ENCODE data around the gene RAB28.
A peak's percentile ranks its signal among the peaks of the same experiment; 100 is the strongest.

RAB28 gene

DNA sequence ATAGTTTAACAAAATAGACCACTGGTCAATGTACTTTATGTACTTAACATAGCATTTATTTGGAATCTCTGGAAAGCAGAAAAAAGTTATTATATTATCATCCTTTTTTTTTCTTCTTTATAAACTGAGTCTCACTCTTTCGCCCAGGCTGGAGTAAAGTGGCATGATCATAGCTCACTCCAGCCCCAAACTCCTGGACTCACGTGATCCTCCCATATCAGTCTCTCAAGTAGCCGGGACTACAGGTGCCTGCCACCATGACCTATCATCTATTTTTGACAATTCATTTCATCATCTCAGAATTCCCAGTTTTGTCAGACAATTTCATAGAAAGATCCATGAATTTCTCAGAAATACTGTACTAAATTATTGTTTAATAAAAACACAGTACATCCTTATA lies 12.7 kb downstream of the RAB28 start:
- Histone ChIP-seq H3K27me3 (ENCODE audit: insufficient read depth, low read length) (no peaks in the 10 kb centered on the region), H3K4me3 (ENCODE audit: low read length) (no peak overlapping the region), H3K36me3 (ENCODE audit: insufficient read depth, low read depth, low read length) (peaks cover 13% of the 10 kb centered on the region), H3K9ac (ENCODE audit: low read depth, low read length) (no peak overlapping the region), H3K27ac (ENCODE audit: low read length) (no peak overlapping the region), H3K4me1 (ENCODE audit: insufficient read depth, low read length) (no peaks in the 10 kb centered on the region), H3K9me3 (ENCODE audit: insufficient read depth, low read depth, low read length) (no peaks in the 10 kb centered on the region)

GRCh38 chr4:13470379-13470778 lies 13.8 kb downstream of the RAB28 start:
- no peaks in the 10 kb centered on the region for H3K4me1 ChIP-seq (ENCODE audit: insufficient read depth, low read length)
- no peak overlapping the region for H3K4me3 ChIP-seq (ENCODE audit: low read length)
- H3K27ac ChIP-seq (ENCODE audit: low read length) = no peak overlapping the region
- peaks cover 8% of the 10 kb centered on the region for H3K36me3 ChIP-seq (ENCODE audit: insufficient read depth, low read depth, low read length)
- H3K9me3 ChIP-seq (ENCODE audit: insufficient read depth, low read depth, low read length) = no peaks in the 10 kb centered on the region
- H3K27me3 ChIP-seq (ENCODE audit: insufficient read depth, low read length) = no peaks in the 10 kb centered on the region
- no peak overlapping the region for H3K9ac ChIP-seq (ENCODE audit: low read depth, low read length)

DNA sequence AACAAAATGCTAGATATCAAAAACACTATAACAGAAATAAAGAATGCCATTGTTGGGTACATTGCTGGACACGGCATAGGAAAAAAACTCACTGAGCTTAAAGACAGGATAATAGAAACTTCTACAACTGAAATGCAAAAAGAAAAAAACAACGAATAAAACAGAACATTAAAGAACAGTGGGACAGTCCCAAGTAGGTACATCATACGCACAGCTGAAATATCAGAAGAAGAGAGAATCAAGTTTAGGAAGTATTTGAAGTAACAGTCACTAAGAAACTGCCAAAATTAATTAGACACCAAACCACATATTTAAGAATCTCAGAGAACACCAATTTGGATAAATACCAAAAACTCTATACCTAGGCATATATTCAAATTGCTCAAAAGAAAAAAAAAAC lies 19.2 kb downstream of the RAB28 start:
- H3K27ac ChIP-seq (ENCODE audit: low read length) = no peak overlapping the region
- H3K4me3 ChIP-seq (ENCODE audit: low read length) = no peak overlapping the region
- H3K36me3 ChIP-seq (ENCODE audit: insufficient read depth, low read depth, low read length) = no peaks in the 10 kb centered on the region; the same call in 1 of the 2 replicates
- H3K4me1 ChIP-seq (ENCODE audit: insufficient read depth, low read length) = no peaks in the 10 kb centered on the region
- H3K27me3 ChIP-seq (ENCODE audit: insufficient read depth, low read length) = no peaks in the 10 kb centered on the region
- no peaks in the 10 kb centered on the region for H3K9me3 ChIP-seq (ENCODE audit: insufficient read depth, low read depth, low read length)
- no peak overlapping the region for H3K9ac ChIP-seq (ENCODE audit: low read depth, low read length)

GRCh38 chr4:13464543-13464942 lies 19.6 kb downstream of the RAB28 start:
- Histone ChIP-seq H3K27me3 (ENCODE audit: insufficient read depth, low read length) (no peaks in the 10 kb centered on the region), H3K9me3 (ENCODE audit: insufficient read depth, low read depth, low read length) (no peaks in the 10 kb centered on the region), H3K36me3 (ENCODE audit: insufficient read depth, low read depth, low read length) (no peaks in the 10 kb centered on the region; the same call in 1 of the 2 replicates), H3K27ac (ENCODE audit: low read length) (no peak overlapping the region), H3K4me3 (ENCODE audit: low read length) (no peak overlapping the region), H3K4me1 (ENCODE audit: insufficient read depth, low read length) (no peaks in the 10 kb centered on the region), H3K9ac (ENCODE audit: low read depth, low read length) (no peak overlapping the region)

DNA sequence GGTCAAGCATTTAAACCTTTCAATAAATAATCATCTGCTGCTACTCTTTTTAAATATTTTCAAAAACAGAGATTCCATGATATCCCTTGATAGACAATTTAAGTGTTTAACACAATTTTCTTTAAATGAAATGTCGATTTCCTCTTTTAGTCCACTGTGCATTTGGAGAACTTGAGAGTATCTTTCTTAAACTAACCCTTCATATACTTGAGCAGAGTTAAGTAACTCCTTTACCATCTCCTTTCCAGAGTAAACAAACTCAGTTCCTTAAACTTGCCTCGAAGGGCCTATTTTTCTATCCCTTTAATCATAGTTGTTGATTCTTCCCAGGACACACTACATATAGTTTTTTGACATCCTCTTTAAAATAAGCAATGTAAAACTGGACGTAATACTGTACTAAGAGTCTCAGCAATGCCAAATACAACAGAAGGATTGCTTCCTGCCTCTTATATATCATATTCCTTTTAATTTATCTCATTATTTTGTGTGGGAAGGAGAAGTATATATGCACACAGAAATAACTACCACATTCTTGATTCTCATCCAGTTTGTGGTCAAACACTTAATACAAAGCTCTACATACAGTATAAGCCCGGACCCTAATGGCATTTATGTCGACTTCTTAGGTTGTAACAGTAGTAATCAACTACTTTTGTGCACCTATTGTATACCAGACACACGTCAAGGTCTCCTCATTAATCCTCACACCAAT lies 22.8 kb downstream of the RAB28 start:
- Histone ChIP-seq H3K36me3 (ENCODE audit: insufficient read depth, low read depth, low read length) (peaks cover 7% of the 10 kb centered on the region), H3K4me1 (ENCODE audit: insufficient read depth, low read length) (no peaks in the 10 kb centered on the region), H3K4me3 (ENCODE audit: low read length) (no peak overlapping the region), H3K9me3 (ENCODE audit: insufficient read depth, low read depth, low read length) (no peaks in the 10 kb centered on the region), H3K9ac (ENCODE audit: low read depth, low read length) (no peak overlapping the region), H3K27me3 (ENCODE audit: insufficient read depth, low read length) (no peaks in the 10 kb centered on the region), H3K27ac (ENCODE audit: low read length) (no peak overlapping the region)

DNA sequence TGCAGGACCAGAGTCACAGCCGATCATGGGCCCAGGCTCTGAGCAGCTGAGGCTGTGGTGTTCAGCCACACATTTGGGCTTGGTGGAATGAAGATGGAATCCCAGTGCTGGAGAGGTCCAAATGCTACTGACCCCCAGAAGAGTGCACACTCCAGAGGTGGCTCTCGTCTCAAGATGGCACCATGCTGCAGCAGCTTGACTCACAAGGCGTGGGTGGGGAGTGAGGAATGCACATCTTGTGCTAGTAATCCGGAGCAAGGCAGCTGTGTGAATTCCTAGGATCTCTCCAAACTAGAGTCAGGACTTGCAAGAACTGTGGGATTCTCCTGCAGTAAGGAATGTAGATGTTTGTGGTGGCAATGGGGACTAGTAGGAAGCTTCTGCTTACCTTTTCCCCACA lies 28.7 kb downstream of the RAB28 start:
- Histone ChIP-seq H3K27me3 (ENCODE audit: insufficient read depth, low read length) (no peaks in the 10 kb centered on the region), H3K27ac (ENCODE audit: low read length) (no peak overlapping the region), H3K9me3 (ENCODE audit: insufficient read depth, low read depth, low read length) (no peaks in the 10 kb centered on the region), H3K36me3 (ENCODE audit: insufficient read depth, low read depth, low read length) (peaks cover 14% of the 10 kb centered on the region), H3K9ac (ENCODE audit: low read depth, low read length) (no peak overlapping the region), H3K4me3 (ENCODE audit: low read length) (no peak overlapping the region), H3K4me1 (ENCODE audit: insufficient read depth, low read length) (no peaks in the 10 kb centered on the region)

DNA sequence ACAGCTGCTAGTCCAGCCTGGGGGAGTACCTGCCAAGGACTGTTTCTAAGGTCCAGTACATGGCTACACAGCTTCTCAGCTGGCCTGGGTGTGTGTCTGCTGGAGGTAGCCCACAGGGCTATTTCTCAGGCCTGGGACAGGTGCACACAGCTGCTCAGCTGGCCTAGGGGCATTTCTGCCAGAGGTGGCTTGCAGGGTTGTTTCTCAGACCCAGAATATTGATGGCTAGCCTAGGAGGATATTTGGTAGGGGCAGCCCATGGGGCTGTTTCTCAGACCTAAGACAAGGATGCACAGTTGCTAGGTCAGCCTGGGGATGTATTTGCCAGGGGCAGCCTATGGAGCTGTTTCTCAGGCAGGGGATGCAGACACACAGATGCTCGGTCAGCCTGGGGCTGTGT lies 29.4 kb downstream of the RAB28 start:
- H3K27ac ChIP-seq (ENCODE audit: low read length) = no peak overlapping the region
- no peaks in the 10 kb centered on the region for H3K4me1 ChIP-seq (ENCODE audit: insufficient read depth, low read length)
- no peak overlapping the region for H3K4me3 ChIP-seq (ENCODE audit: low read length)
- peaks cover 14% of the 10 kb centered on the region for H3K36me3 ChIP-seq (ENCODE audit: insufficient read depth, low read depth, low read length)
- no peak overlapping the region for H3K9ac ChIP-seq (ENCODE audit: low read depth, low read length)
- no peaks in the 10 kb centered on the region for H3K27me3 ChIP-seq (ENCODE audit: insufficient read depth, low read length)
- no peaks in the 10 kb centered on the region for H3K9me3 ChIP-seq (ENCODE audit: insufficient read depth, low read depth, low read length)

DNA sequence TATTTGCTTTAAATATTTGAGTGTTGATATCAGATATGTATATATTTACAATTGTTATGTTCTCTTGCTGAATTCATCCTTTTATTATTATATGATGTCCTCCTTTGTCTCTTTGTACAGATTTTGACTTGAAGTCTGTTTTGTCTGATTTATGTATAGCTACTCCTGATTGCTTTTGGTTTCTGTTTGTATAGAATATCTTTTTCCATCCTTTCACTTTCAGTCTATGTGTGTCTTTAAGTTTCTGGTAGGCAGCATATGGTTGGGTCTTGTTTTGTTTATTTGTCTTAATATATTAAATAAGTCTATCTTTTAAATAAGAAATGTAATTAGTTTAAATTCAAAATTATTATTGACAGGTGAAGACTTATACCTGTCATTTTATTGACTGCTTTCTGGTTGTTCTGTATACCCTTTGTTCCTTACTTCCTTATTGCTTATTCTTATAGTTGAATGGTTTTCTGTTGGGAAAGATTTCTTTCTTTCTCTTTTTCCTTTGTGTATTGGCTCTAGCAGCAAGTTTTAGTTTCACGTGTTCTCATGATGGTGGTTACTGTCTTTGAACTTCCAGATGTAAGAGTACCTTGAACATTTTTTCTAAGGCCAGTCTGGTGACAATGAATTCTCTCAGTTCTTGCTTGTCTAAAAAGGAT lies 31.1 kb downstream of the RAB28 start:
- H3K27me3 ChIP-seq (ENCODE audit: insufficient read depth, low read length) = no peaks in the 10 kb centered on the region
- no peaks in the 10 kb centered on the region for H3K9me3 ChIP-seq (ENCODE audit: insufficient read depth, low read depth, low read length)
- H3K4me3 ChIP-seq (ENCODE audit: low read length) = no peak overlapping the region
- H3K27ac ChIP-seq (ENCODE audit: low read length) = no peak overlapping the region
- H3K4me1 ChIP-seq (ENCODE audit: insufficient read depth, low read length) = peaks cover 5% of the 10 kb centered on the region; the same call in 1 of the 2 replicates
- no peak overlapping the region for H3K9ac ChIP-seq (ENCODE audit: low read depth, low read length)
- H3K36me3 ChIP-seq (ENCODE audit: insufficient read depth, low read depth, low read length) = peaks cover 7% of the 10 kb centered on the region; the same call in 1 of the 2 replicates

DNA sequence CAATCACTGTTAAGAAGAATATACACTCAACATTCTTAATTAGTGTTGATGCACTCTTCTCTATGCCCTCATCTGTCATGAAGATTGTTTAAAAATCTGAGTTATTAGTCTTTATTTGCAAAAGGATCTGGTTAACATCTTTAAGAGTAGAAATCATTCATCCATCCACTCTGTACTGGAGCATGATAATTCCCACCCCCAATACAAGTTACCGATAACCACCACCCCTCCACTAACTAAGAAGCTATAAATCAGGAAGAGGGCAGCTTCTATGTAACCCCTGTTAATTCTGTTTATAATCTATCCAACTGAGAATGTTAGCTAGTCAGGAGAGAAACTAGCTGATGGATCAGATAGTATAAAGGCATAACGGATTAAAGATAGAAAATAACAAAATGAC lies 34.5 kb downstream of the RAB28 start:
- H3K36me3 ChIP-seq (ENCODE audit: insufficient read depth, low read depth, low read length) = no peaks in the 10 kb centered on the region; the same call in 1 of the 2 replicates
- H3K4me3 ChIP-seq (ENCODE audit: low read length) = no peak overlapping the region

DNA sequence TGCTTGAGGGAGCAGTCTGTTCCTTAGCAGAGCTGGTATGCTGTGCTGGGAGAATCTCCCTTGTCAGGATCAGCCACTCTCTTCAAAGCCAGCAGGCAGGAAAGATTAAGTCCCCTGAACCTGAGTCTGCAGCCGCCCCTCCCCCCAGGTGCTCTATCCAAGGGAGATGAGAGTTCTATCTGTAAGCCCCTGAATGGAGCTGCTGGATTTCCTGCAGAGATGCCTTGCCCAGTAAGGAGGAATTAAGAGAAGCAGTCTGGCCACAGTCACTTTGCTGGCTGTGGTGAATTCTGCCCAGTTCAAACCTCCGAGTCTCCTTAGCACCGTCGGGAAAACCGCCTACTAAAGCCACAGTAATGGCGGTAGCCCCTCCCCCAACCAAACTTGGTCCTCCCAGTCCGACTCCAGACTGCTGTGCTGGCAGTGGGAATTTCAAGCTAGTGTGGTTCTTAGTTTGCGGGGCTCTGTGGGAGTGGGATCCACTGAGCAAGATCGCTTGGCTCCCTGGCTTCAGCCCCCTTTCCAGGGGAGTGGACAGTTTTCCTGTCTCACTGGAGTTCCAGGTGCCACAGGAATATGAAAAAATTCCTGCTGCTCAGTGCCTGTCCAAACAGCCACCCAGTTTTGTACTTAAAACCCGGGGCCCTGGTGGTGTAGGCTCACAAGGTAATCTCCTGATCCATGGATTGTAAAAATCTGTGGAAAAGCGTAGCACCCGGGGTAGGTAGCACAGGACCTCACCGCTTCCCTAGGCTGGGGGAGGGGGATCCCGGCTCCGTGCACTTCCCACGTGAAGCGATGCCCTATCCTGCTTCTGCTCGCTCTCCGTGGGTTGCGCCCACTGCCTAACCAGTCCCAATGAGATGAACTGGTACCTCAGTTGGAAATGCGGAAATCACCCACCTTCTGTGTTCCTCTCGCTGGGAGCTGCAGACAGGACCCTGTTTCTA lies 38.0 kb downstream of the RAB28 start:
- Histone ChIP-seq H3K9me3 (ENCODE audit: insufficient read depth, low read depth, low read length) (no peaks in the 10 kb centered on the region), H3K27me3 (ENCODE audit: insufficient read depth, low read length) (no peaks in the 10 kb centered on the region), H3K27ac (ENCODE audit: low read length) (peak overlapping the region; percentile 67), H3K4me1 (ENCODE audit: insufficient read depth, low read length) (peaks cover 11% of the 10 kb centered on the region), H3K36me3 (ENCODE audit: insufficient read depth, low read depth, low read length) (no peaks in the 10 kb centered on the region), H3K9ac (ENCODE audit: low read depth, low read length) (peak overlapping the region; percentile 96), H3K4me3 (ENCODE audit: low read length) (peak overlapping the region; percentile 95)

More for the DNA sequence above, 34.5 kb downstream of the RAB28 start:
- Histone ChIP-seq H3K9ac (ENCODE audit: low read depth, low read length) (no peak overlapping the region), H3K4me1 (ENCODE audit: insufficient read depth, low read length) (peaks cover 11% of the 10 kb centered on the region), H3K27me3 (ENCODE audit: insufficient read depth, low read length) (no peaks in the 10 kb centered on the region), H3K27ac (ENCODE audit: low read length) (no peak overlapping the region), H3K9me3 (ENCODE audit: insufficient read depth, low read depth, low read length) (no peaks in the 10 kb centered on the region)

- no peak overlapping the region for H3K9ac ChIP-seq (ENCODE audit: low read depth, low read length)
These were observed 42.6 kb downstream of the RAB28 start for GRCh38 chr4:13441506-13441905.

More at GRCh38 chr4:13441506-13441905, 42.6 kb downstream of the RAB28 start:
- no peaks in the 10 kb centered on the region for H3K27me3 ChIP-seq (ENCODE audit: insufficient read depth, low read length)
- H3K4me1 ChIP-seq (ENCODE audit: insufficient read depth, low read length) = peaks cover 7% of the 10 kb centered on the region
- H3K4me3 ChIP-seq (ENCODE audit: low read length) = no peak overlapping the region
- H3K9me3 ChIP-seq (ENCODE audit: insufficient read depth, low read depth, low read length) = peaks cover under 1% of the 10 kb centered on the region; the same call in 1 of the 2 replicates
- no peak overlapping the region for H3K27ac ChIP-seq (ENCODE audit: low read length)
- no peaks in the 10 kb centered on the region for H3K36me3 ChIP-seq (ENCODE audit: insufficient read depth, low read depth, low read length)
